OCI-LY7 (cell line): ENCODE data around the gene DNER. TPM values are rescaled to one million over a fixed set of nuclear protein-coding genes. Genes with fewer than 3 reads are reported as not detected.

Experiments used
- BruUV-seq: library from RNA; stranded (reverse); fragments of 400-500 nt; replicated peaks from 2 replicates; lab custom pipeline; 2021; lab: Mats Ljungman, UMichigan
- CTCF ChIA-PET: fragments of 300-600 bp; sonication (Branson Sonifier 250); formaldehyde crosslinking; loops from one replicate; lab custom pipeline; 2022; ENCODE audit warnings: antibody characterized with exemption; ENCODE audit not compliant: unreplicated experiment; lab: Charles Lee
- POLR2A ChIA-PET: fragments of 300-600 bp; sonication (Branson Sonifier 250); formaldehyde crosslinking; loops from one replicate; lab custom pipeline; 2022; ENCODE audit warnings: antibody characterized with exemption; lab: Charles Lee
- DNase-seq: peaks from one replicate; pipeline ENCODE4 v3.0.0-alpha.2; 2015; ENCODE audit warnings: low spot score
- H2AFZ ChIP-seq: fragments of 200-600 bp; sonication (generic), shearing (Covaris generic); 2 replicates; pipeline ENCODE4 v1.6.1; 2014; ENCODE audit warnings: mild to moderate bottlenecking, antibody characterized with exemption, low read length, moderate library complexity
- H3K27ac ChIP-seq: fragments of 200-600 bp; sonication (generic); 2 replicates; pipeline ENCODE4 v1.5.1; 2014; ENCODE audit warnings: mixed run types, low read depth, mild to moderate bottlenecking, moderate library complexity, low read length, inconsistent platforms; ENCODE audit not compliant: poor library complexity, severe bottlenecking
- H3K36me3 ChIP-seq: fragments of 200-600 bp; sonication (generic); 2 replicates; pipeline ENCODE4 v1.6.1; 2014; ENCODE audit warnings: mild to moderate bottlenecking, antibody characterized with exemption, low read length, moderate library complexity, mixed read lengths; ENCODE audit not compliant: insufficient read depth
- H3K4me1 ChIP-seq: fragments of 200-600 bp; sonication (generic); 2 replicates; pipeline ENCODE4 v1.5.1; 2014; ENCODE audit warnings: mild to moderate bottlenecking, low read length; ENCODE audit not compliant: insufficient read depth, poor library complexity, severe bottlenecking
- H3K4me2 ChIP-seq: fragments of 200-600 bp; sonication (generic); 2 replicates; pipeline ENCODE4 v1.6.1; 2014; ENCODE audit warnings: mild to moderate bottlenecking, low read length
- H3K4me3 ChIP-seq: fragments of 200-600 bp; sonication (generic); 2 replicates; pipeline ENCODE4 v1.5.1; 2014; ENCODE audit warnings: mild to moderate bottlenecking, low read depth, low read length; ENCODE audit not compliant: poor library complexity, severe bottlenecking
- H3K79me2 ChIP-seq: fragments of 200-600 bp; sonication (generic); 2 replicates; pipeline ENCODE4 v1.6.1; 2016; ENCODE audit warnings: low read depth, mild to moderate bottlenecking, low read length, moderate library complexity, mixed read lengths; ENCODE audit not compliant: insufficient read depth
- H3K9me2 ChIP-seq: fragments of 200-600 bp; sonication (generic); 2 replicates; pipeline ENCODE4 v1.6.1; 2016; ENCODE audit warnings: mild to moderate bottlenecking, low read length, mixed read lengths; ENCODE audit not compliant: insufficient read depth
- H3K9me3 ChIP-seq: fragments of 200-600 bp; sonication (generic); 2 replicates; pipeline ENCODE4 v1.6.1; 2014; ENCODE audit warnings: mild to moderate bottlenecking, mixed run types, low read length, mixed read lengths
- H4K20me1 ChIP-seq: fragments of 200-600 bp; sonication (generic); 2 replicates; pipeline ENCODE4 v1.6.1; 2014; ENCODE audit warnings: mild to moderate bottlenecking, antibody characterized with exemption, low read length, moderate library complexity, mixed read lengths; ENCODE audit not compliant: insufficient read depth
- EZH2phosphoT487 ChIP-seq: fragments of 200-600 bp; sonication (generic); IDR thresholded peaks from 2 replicates; pipeline ENCODE4 v1.6.1; 2018; ENCODE audit warnings: low read depth, borderline replicate concordance, mild to moderate bottlenecking, mixed run types, antibody characterized with exemption, low read length, moderate library complexity, mixed read lengths
- intact Hi-C: fragments of 100-400 bp; cut with micrococcal nuclease; formaldehyde crosslinking; loops from one replicate; pipeline ENCODE4 v1.10.0; 2022; ENCODE audit not compliant: unreplicated experiment
- total RNA-seq, 2 experiments: library from RNA; depleted of rRNA in 1 of 2; stranded (reverse); fragments of >200 nt in 1 of 2; shearing (Covaris generic) in 1 of 2; gene quantifications; 2 replicates each; pipeline ENCODE4 v1.2.3, GENCODE V29; 2014 to 2022
- TF ChIP-seq, protein P1 (sequence below): fragments of 200-600 bp; sonication (generic); conservative IDR thresholded peaks from 2 replicates; pipeline ENCODE4 v1.5.1; 2014; ENCODE audit warnings: mild to moderate bottlenecking, antibody characterized with exemption, low read length, moderate library complexity, mixed read lengths

DNER gene
- total RNA-seq, 2 experiments from 2014 or later, result not detected

DNA sequence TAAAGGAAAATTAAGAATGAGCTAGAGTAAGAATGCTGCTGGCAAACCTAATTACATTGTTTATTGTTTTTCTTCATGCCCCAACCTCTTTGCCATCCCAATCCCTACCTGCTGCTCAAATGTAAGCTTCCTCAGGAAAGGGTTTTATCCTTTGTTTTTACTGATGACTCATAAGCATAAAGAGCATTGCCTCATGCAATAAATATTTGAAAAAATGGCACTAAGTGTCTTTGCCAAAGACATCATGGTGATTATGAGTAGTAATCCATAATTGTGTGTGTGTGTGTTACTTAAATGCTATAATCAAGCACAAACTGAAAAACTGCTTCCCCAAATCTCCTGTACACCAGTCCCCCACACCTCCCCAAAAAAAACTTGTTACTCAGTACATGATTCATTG lies 53.4 kb downstream of the DNER start:
- Histone ChIP-seq H2AFZ (no peak overlapping the region), H3K36me3 (no peaks in the 10 kb centered on the region), H3K4me2 (no peak overlapping the region), H3K4me3 (no peak overlapping the region), H3K9me2 (no peaks in the 10 kb centered on the region), H4K20me1 (no peaks in the 10 kb centered on the region), H3K9me3 (no peaks in the 10 kb centered on the region), H3K79me2 (no peaks in the 10 kb centered on the region), H3K4me1 (no peaks in the 10 kb centered on the region), H3K27ac (no peak overlapping the region)
- no TSS peak for BruUV-seq
- no peak for TF ChIP-seq EZH2phosphoT487
- TF ChIP-seq, protein P1, sequence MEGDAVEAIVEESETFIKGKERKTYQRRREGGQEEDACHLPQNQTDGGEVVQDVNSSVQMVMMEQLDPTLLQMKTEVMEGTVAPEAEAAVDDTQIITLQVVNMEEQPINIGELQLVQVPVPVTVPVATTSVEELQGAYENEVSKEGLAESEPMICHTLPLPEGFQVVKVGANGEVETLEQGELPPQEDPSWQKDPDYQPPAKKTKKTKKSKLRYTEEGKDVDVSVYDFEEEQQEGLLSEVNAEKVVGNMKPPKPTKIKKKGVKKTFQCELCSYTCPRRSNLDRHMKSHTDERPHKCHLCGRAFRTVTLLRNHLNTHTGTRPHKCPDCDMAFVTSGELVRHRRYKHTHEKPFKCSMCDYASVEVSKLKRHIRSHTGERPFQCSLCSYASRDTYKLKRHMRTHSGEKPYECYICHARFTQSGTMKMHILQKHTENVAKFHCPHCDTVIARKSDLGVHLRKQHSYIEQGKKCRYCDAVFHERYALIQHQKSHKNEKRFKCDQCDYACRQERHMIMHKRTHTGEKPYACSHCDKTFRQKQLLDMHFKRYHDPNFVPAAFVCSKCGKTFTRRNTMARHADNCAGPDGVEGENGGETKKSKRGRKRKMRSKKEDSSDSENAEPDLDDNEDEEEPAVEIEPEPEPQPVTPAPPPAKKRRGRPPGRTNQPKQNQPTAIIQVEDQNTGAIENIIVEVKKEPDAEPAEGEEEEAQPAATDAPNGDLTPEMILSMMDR, result no peak
- no peak for DNase-seq
- intact Hi-C loops, result no loop called here
- ChIA-PET POLR2A (no interaction called here), CTCF (no interaction called here)

DNA sequence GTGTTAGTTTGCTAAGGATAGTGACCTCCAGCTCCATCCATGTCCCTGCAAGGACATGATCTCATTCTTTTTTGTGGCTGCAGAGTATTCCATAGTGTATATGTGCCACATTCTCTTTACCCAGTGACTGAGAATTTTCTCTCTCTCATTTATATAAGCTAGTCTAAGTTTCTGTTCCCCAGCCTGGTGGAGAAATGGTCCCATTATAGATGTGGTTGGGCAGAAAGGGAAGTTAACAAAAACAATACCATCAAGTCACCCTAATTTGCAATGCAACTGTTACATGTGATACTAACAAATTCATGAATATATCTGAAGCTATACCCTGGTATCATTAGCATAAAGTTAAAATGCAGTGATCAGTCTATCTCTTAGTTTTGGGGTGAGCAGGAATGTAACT lies 54.0 kb downstream of the DNER start:
- DNase-seq, result no peak
- intact Hi-C loops, result no loop called here
- Histone ChIP-seq H3K36me3 (no peaks in the 10 kb centered on the region), H3K4me1 (no peaks in the 10 kb centered on the region), H4K20me1 (no peaks in the 10 kb centered on the region), H3K9me2 (no peaks in the 10 kb centered on the region), H2AFZ (no peak overlapping the region), H3K27ac (no peak overlapping the region), H3K4me2 (no peak overlapping the region), H3K4me3 (no peak overlapping the region), H3K79me2 (no peaks in the 10 kb centered on the region), H3K9me3 (no peaks in the 10 kb centered on the region)
- CTCF ChIA-PET, result no interaction called here
- POLR2A ChIA-PET, result no interaction called here
- no TSS peak for BruUV-seq
- TF ChIP-seq, protein P1, result no peak
- no peak for TF ChIP-seq EZH2phosphoT487

- Histone ChIP-seq H3K9me2 (no peaks in the 10 kb centered on the region), H3K4me1 (no peaks in the 10 kb centered on the region), H3K36me3 (no peaks in the 10 kb centered on the region), H3K4me3 (no peak overlapping the region), H3K27ac (no peak overlapping the region), H3K4me2 (no peak overlapping the region), H3K79me2 (no peaks in the 10 kb centered on the region), H3K9me3 (no peaks in the 10 kb centered on the region), H2AFZ (no peak overlapping the region), H4K20me1 (no peaks in the 10 kb centered on the region)
- CTCF ChIA-PET, result no interaction called here
- intact Hi-C loops, result no loop called here
- POLR2A ChIA-PET, result interaction anchor here (0.6 to 0.9 kb wide), 3 partner anchors 14 to 1842 kb away, joined by 3 to 4 read pairs (median 3); no protein-coding TSS in a partner anchor
- BruUV-seq, result no TSS peak
- TF ChIP-seq EZH2phosphoT487, result no peak
- TF ChIP-seq, protein P1, result no peak
- DNase-seq, result no peak
These were observed 56.4 kb downstream of the DNER start for GRCh38 chr2:229658004-229658403.
